IPS DF 6.9 (cell line): ENCODE results near the gene SLAMF1.

Experiments used
- DNase-seq: peaks from one replicate; pipeline ENCODE4 v3.0.0-alpha.2; 2013; ENCODE audit warnings: low read depth, low spot score
- H3K27ac ChIP-seq: one replicate; pipeline ENCODE4 v1.5.1; 2013; ENCODE audit warnings: low read length, control low read depth
- H3K27me3 ChIP-seq: 2 replicates; pipeline ENCODE4 v1.6.1; 2013; ENCODE audit warnings: mild to moderate bottlenecking, low read length; ENCODE audit not compliant: control insufficient read depth, insufficient read depth
- H3K36me3 ChIP-seq: 2 replicates; pipeline ENCODE4 v1.6.1; 2013; ENCODE audit warnings: low read length; ENCODE audit not compliant: control insufficient read depth, insufficient read depth
- H3K4me1 ChIP-seq: 2 replicates; pipeline ENCODE4 v1.6.1; 2013; ENCODE audit warnings: low read length; ENCODE audit not compliant: control insufficient read depth, insufficient read depth
- H3K4me3 ChIP-seq: 2 replicates; pipeline ENCODE4 v1.5.1; 2013; ENCODE audit warnings: mild to moderate bottlenecking, low read length
- H3K9me3 ChIP-seq: 2 replicates; pipeline ENCODE4 v1.6.1; 2013; ENCODE audit warnings: low read length, inconsistent platforms; ENCODE audit not compliant: control insufficient read depth, insufficient read depth
- WGBS: extraction: QIAGEN DNeasy Blood & Tissue Kit; methylation state at CpG from one replicate; pipeline ENCODE4 v1.1.7; 2013; ENCODE audit warnings: mixed read lengths, missing lambda C conversion rate; ENCODE audit not compliant: insufficient read length, insufficient coverage; 5-methylcytosine and 5-hydroxymethylcytosine counted together

SLAMF1 gene

GRCh38 chr1:160675641-160676410 lies 29.0 kb upstream of the SLAMF1 start:
- Histone ChIP-seq H3K27me3 (no peaks in the 10 kb centered on the region), H3K4me3 (no peak overlapping the region), H3K4me1 (peaks cover 11% of the 10 kb centered on the region; the same call in 1 of the 2 replicates), H3K36me3 (no peaks in the 10 kb centered on the region), H3K27ac (no peak overlapping the region), H3K9me3 (no peaks in the 10 kb centered on the region)
- no CpG with 5 or more reads among the region's 6 CpGs for WGBS
- DNase-seq, result no peak

- peaks cover 11% of the 10 kb centered on the region; the same call in 1 of the 2 replicates for H3K4me1 ChIP-seq
- no peaks in the 10 kb centered on the region for H3K9me3 ChIP-seq
- no peak overlapping the region for H3K4me3 ChIP-seq
- no CpG with 5 or more reads among the region's 2 CpGs for WGBS
- no peaks in the 10 kb centered on the region for H3K27me3 ChIP-seq
- no peak for DNase-seq
- no peak overlapping the region for H3K27ac ChIP-seq
- no peaks in the 10 kb centered on the region for H3K36me3 ChIP-seq
Observed at GRCh38 chr1:160674415-160674814, 27.6 kb upstream of the SLAMF1 start.

- DNase-seq, result no peak
- no peaks in the 10 kb centered on the region for H3K27me3 ChIP-seq
- H3K27ac ChIP-seq, result no peak overlapping the region
- WGBS, result no CpG with 5 or more reads among the region's 6 CpGs
- peaks cover 11% of the 10 kb centered on the region; the same call in 1 of the 2 replicates for H3K4me1 ChIP-seq
- no peaks in the 10 kb centered on the region for H3K9me3 ChIP-seq
- no peak overlapping the region for H3K4me3 ChIP-seq
- no peaks in the 10 kb centered on the region for H3K36me3 ChIP-seq
Observed at GRCh38 chr1:160672789-160673695, 26.2 kb upstream of the SLAMF1 start.

- H3K27ac ChIP-seq, result no peak overlapping the region
- no peak overlapping the region for H3K4me3 ChIP-seq
- no peaks in the 10 kb centered on the region for H3K27me3 ChIP-seq
- no CpG with 5 or more reads among the region's 3 CpGs for WGBS
- DNase-seq, result no peak
- no peaks in the 10 kb centered on the region for H3K9me3 ChIP-seq
- no peaks in the 10 kb centered on the region for H3K36me3 ChIP-seq
- H3K4me1 ChIP-seq, result peaks cover 11% of the 10 kb centered on the region; the same call in 1 of the 2 replicates
Observed at GRCh38 chr1:160671603-160672517, 25.0 kb upstream of the SLAMF1 start.

DNA sequence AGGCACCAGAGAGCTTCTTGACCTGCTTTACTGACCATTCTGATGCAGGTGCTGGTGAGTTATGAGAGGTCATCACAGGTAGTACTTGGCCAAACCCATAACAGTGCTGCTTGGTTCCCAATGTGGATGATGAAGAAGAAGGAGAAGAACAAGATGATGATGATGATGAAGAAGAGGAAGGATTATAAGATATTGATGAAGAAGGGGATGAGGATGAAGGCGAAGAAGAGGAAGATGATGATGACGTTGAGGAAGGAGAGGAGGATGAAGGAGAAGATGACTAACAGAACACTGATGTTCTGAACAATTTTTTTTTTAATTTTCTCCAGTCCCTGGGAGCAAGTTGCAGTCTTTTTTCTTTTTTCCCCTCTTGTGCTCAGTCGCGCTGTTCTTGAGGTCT lies 23.9 kb upstream of the SLAMF1 start:
- DNase-seq, result no peak
- Histone ChIP-seq H3K9me3 (no peaks in the 10 kb centered on the region), H3K27me3 (no peaks in the 10 kb centered on the region), H3K27ac (no peak overlapping the region), H3K36me3 (no peaks in the 10 kb centered on the region), H3K4me1 (peaks cover 12% of the 10 kb centered on the region; the same call in 1 of the 2 replicates), H3K4me3 (no peak overlapping the region)
- WGBS, result 100% methylated on average over 2 of the region's 4 CpGs

DNA sequence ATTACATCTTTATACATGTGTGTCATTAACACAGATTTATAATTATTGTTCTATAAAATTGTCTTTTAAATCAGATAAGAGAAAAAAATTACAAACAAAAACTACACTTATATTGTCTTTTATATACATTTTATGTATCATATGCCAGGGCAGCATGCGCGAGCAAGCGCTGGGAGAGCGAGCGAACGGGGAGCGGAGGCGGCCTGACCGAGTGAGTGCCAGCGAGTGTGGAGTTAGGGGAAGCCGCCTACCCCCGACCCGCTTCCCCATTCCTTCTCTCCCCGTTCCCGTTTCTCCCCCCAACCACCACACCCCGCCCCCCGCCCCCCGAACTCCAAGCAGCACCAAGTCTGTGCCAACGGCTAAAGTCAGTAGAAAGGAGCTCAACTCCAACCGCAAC lies 23.0 kb upstream of the SLAMF1 start:
- Histone ChIP-seq H3K36me3 (no peaks in the 10 kb centered on the region), H3K27ac (no peak overlapping the region), H3K4me1 (peaks cover 12% of the 10 kb centered on the region; the same call in 1 of the 2 replicates), H3K9me3 (no peaks in the 10 kb centered on the region), H3K27me3 (no peaks in the 10 kb centered on the region), H3K4me3 (no peak overlapping the region)
- WGBS, result no CpG with 5 or more reads among the region's 20 CpGs
- no peak for DNase-seq

- no peaks in the 10 kb centered on the region for H3K27me3 ChIP-seq
- no peak overlapping the region for H3K4me3 ChIP-seq
- H3K36me3 ChIP-seq, result no peaks in the 10 kb centered on the region
- peaks cover 8% of the 10 kb centered on the region; the same call in 1 of the 2 replicates for H3K4me1 ChIP-seq
- no peak overlapping the region for H3K27ac ChIP-seq
- no peaks in the 10 kb centered on the region for H3K9me3 ChIP-seq
- DNase-seq, result no peak
Observed at GRCh38 chr1:160669276-160669675, 22.4 kb upstream of the SLAMF1 start.

GRCh38 chr1:160667896-160668295 lies 21.1 kb upstream of the SLAMF1 start:
- H3K27me3 ChIP-seq, result no peaks in the 10 kb centered on the region
- no peaks in the 10 kb centered on the region for H3K36me3 ChIP-seq
- H3K27ac ChIP-seq, result no peak overlapping the region
- H3K9me3 ChIP-seq, result no peaks in the 10 kb centered on the region
- peaks cover 4% of the 10 kb centered on the region; the same call in 1 of the 2 replicates for H3K4me1 ChIP-seq
- DNase-seq, result no peak
- WGBS, result 100% methylated on average over 1 of the region's 2 CpGs
- H3K4me3 ChIP-seq, result no peak overlapping the region

DNA sequence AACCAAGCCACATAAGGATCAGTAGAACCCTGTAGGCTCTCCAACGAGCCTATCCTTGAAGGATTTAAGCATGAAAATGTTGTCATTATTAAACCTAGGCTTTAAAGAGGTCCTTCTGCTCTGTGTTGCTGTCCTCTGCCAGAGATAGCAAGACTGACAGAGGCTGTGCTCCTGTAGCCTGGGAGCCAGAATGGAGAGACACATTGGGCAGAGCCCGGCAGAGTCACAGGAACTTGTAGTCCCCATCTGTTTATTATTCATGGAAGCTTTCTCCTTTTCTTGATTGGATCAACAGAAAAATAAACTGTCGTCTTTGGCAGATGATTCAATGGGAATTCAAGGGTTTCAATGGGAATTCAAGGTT lies 19.2 kb upstream of the SLAMF1 start:
- Histone ChIP-seq H3K36me3 (no peaks in the 10 kb centered on the region), H3K9me3 (no peaks in the 10 kb centered on the region), H3K27ac (peak overlapping the region; percentile 90), H3K4me1 (peaks cover 2% of the 10 kb centered on the region; the same call in 1 of the 2 replicates), H3K27me3 (no peaks in the 10 kb centered on the region), H3K4me3 (no peak overlapping the region)
- WGBS, result no CpG with 5 or more reads among the region's 3 CpGs
- DNase-seq, result no peak
